Iris pigment epithelial cell (primary cell): ENCODE data around the gene GADD45B.
A peak's percentile ranks its signal among the peaks of the same experiment; 100 is the strongest.
"Not testable (repeated sequence)": the region's sequence is repeated elsewhere in the genome, so short reads cannot be mapped to it uniquely, and the experiment has no call there.

ENCODE experiments used
- DNase-seq: peaks from one replicate; pipeline ENCODE4 v3.0.0-alpha.2; 2011; ENCODE audit warnings: low read depth

The GADD45B gene

DNA sequence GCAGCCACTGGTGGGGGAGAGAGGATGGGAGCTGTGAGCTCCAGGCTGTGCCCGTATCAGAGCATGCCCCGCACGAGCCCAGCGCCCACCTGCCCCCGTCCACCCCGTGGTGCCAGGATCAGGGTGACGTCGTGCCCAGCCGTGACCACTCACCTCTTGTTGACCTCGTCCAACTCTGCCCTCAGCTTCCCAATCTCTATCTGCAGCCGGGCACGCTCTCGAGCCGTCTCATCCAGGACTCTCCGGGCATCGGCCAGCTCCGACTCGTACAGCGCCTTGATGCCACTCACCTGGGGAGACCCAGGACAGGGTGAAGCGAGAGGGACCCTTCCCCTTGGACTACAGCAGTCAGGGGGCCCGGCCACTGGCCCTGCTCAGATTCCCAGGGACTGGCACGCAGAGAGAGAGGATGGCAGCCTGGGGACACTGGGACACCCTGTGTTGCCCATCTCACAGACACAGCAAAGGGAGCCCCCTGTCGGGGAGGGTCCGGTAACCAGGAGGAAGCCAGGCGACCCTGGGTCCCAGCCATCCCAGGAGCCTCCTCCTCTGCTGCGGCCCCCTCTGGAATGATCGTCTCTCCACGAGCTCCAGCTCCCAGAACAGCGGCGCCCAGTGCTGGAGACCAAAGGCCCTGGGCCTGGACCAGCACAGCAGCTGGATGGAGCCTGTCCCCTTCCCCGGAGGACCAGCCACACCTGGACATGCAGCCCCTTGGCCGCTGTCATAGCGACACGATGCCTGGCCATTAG lies 31.5 kb upstream of the GADD45B start:
- no peak for DNase-seq

DNA sequence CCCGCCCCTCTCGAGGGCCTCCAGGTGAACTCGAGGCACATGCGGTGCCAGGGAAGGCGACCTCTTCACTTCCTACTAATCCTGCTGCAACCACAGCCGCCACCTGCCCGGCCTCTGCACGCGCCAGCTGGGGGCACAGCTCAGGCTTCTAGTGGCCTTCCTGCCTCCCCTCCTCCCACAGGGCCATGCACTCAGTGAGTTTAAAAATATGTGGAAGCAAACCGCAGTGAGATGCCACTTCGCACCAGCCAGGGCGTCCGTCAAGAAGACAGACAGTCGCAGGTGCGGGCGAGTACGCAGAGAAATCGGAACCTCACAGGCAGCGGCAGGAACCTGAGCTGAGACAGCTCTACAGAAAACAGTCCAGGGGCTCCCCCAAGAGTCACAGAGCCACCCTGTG lies 29.5 kb upstream of the GADD45B start:
- DNase-seq: no peak

DNA sequence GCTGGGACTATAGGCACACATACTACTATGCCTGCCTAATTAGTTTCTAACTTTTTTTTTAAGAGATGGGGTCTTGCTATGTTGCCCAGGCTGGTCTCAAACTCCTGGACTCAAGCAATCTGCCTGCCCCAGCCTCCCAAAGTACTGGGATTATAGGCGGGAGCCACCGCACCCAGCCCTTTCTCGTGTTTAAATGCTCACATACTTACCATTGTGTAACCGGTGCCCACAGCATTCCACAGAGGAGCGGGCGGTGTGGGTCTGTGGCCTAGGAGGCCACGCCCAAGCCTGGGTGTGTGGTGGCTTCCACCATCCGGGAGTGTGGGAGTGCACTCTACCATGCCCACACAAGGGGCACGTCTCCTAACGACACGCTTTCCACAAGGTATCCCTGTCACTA lies 26.9 kb upstream of the GADD45B start:
- peak; percentile 39 for DNase-seq

DNA sequence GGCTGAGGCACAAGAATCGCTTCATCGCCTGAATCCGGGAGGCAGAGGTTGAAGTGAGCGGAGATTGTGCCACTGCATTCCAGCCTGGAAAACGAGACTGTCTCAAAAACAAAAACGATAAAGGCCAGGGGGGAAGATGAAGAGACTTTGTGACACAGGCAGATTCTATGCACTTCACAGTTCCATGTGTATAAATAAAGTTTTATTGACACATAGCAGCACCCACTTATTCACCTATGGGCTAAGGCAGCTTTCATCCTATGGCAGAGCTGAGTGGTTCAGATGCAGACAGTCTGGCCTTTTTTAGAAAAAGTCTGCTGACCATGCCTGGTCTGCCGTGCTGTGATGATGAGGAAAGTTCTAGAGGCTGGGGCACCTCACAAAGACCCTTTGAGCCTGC lies 24.8 kb upstream of the GADD45B start:
- DNase-seq: no peak

DNA sequence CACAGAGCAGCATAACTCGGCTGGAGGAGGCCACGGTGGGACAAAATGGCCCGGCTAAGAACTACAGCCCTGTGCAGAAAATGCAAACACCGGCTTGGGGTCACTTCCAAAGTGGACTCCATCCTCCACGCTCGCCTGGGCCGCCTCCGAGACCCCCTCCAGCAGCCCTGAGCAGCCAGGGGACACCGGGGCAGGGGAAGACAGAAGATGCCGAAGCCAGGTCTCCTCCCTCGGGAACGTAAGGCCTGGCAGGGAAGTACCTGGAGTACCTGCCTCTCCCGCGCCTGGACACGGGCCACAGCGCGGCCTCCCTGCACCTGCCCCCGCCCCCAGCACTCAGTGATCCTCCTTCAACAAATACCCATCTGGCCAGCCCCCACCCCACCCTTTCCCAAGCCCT lies 24.2 kb upstream of the GADD45B start:
- no peak for DNase-seq

DNA sequence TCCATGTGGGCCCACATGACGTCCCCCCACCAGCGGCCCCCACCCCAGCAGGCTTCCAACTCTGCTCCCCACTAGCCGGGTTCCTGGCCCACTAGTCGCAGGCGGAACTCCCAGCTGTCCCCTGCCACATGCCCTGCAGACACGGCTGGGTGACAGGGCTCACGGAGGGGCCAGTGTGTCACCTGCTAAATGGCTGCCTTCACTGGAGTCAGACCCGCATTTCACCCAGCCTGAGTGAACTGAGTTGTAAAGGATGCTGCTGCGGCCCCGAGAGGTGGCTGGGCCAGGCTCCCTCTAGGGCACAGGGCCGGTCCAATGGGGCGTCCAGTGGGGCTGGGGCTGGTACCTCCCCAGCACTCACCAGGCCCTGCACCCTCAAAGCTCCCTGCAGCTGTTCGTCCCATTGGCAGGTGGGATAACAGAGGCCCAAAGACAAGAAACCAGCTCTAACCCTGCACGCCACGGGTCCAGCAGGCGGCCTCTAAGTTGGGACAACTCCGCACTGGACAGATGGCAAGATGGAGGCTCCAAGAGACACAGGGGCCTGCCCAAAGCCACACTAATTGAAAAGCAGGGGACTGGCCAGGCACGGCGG lies 22.4 kb upstream of the GADD45B start:
- no peak for DNase-seq

DNA sequence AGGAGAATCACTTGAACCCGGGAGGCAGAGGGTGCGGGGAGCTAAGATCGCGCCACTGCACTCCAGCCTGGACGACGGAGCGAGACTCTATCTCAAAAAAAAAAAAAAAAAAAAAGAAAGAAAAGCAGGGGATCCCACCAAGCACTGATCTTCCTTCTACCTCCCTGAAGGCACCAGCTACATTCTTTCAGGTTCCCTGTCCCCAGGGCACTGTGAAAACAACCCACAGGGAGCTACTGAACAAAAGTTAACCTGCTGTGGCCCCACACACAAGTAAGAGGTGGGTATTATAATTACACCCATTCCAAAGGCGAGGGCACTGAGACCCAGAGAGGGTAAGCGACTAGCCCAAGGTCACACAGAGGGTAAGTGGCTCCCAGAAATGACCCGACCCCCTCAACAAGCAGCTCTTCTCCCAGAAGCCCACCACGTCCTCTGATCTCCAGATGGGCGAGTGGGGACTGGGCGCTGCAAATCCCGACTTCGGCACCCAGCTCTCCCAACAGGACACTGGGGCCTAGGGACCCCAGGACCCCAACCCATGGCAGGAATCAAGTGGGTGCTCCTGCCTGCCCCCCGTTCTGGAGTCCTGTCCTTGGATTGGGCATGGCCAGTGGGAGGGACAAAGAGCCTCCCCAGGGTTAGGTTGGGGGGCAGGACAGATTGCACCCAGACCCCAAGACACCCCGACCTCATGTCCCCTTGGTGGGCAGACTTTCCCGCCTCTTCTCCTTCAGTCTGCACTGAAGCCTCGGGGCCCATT lies 21.5 kb upstream of the GADD45B start:
- DNase-seq: no peak

DNA sequence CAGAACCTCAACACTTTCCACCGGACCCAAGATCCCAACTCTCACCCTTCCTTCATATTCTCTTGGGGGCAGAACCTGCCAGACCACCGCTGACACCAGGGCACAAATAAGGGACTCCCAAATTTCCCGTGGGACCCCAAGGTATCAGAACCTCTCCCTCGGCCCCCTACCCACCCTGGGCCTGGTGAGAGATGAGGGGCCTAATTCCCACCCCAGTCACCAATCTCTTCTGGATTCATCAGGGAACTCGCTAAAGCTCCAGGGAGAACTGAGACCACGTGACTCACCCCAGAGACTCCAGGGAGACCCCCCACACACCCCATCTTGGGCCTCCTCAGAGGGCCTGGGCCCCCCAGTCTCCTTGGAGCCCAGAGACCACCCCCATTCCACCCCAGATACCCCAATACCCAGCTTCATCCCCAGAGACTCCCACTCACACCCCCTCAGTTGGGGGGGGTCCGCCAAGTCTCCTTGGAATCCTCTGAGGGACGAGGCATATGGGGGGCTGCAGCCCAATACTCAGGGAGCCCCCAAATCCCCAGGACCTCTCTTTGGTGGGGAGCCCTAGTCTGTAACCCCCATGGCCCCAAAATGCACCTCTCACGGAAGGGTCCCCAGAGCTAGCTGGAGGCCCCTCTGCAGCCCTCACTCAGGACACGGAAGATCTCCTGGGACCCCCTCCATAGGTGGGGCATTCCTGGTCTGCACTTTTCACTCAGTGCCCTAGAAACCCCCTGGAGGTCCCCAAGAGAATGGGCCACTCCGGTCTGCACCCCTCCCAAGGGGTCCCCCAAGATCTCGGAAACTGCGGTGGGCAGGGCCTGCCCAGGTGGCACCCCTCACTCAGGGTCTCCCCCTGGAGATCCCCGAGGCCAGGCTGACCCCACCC lies 20.7 kb upstream of the GADD45B start:
- DNase-seq: no peak

DNA sequence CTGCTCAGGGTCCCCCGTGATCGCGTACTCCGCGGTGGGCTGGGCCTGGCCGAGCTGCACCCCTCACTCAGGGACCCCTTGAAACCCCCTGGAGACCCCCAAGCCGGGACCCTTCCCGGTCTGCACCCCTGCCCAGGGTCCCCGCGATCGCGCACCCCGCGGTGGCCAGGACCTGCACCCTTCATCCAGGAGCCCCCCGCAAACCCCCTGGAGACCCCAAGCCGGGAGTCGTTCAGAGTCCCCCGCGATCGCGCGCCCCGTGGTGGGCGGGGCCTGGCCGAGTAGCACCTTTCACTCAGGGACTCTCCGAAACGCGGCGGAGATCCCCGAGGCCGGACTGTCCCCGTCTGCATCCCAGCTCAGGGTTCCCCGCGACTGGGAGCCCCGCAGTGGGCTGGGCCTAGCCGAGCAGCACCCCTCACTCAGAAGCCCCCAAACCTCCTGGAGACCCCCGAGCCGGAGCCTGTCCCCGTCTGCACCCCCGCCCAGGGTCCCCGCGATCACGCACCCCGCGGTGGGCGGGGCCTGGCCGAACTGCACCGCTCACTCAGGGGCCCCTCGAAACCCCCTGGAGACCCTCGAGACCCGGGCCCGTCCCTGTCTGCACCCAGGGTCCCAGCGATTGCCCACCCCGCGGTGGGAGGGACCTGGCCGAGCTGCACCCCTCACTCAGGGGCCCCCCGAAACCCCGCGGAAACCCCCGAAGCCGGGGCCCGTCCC lies 19.9 kb upstream of the GADD45B start:
- no peak for DNase-seq

DNA sequence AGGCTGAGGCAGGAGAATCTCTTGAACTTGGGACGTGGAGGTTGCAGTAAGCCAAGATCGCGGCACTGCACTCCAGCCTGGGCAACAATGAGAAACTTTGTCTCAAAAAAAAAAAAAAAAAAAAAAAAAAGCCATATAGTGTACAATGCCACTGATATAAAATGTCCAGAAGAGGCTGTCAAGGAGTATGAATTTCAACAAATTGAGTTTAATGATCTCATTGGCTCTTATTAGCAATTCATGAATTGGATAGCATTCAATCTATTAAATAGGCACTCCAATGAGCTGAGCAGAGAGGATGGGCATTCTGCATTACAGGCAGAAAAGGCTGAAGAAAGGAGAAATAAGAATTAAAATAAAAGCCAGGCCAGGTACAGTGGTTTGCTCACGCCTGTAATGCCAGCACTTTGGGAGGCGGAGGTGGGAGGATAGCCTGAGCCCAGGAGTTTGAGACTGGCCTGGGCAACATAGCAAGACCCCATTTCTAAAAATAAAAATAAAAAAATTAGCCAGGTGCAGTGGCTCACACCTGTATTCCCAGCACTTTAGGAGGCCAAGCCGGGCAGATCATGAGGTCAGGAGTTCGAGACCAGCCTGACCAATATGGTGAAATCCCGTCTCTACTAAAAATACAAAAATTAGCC lies 18.4 kb upstream of the GADD45B start:
- DNase-seq: no peak

DNA sequence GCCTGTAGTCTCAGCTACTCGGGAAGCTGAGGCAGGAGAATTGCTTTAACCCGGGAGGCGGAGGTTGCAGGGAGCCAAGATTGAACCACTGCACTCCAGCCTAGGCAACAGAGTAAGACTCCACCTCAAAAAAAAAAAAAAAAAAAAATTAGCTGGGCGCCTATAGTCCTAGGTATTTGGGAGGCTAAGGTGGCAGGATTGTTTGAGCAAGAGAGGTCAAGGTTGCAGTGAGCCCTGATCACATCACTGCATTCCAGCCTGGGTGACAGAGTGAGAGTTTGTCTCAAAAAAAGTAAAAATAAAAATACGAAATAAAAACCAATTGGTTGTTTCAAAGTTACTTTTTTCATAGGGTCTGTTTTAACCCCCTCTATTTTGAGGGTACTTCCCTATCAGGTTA lies 17.9 kb upstream of the GADD45B start:
- DNase-seq: no peak

DNA sequence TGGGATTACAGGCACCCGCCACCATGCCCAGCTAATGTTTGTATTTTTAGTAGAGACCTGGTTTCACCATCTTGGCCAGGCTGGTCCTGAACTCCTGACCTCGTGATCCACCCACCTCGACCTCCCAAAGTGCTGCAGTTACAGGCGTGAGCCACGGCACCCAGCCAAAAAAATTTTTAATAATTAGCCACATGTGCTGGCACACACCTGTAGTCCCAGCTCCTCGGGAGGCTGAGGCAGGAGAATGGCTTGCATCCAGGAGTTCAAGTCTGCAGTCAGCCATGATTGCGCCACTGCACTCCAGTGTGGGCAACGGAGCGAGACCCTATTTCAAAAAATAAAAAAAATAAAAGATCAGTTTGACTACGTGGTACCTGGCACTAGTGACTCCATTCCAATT lies 17.2 kb upstream of the GADD45B start:
- not testable (repeated sequence) for DNase-seq

DNA sequence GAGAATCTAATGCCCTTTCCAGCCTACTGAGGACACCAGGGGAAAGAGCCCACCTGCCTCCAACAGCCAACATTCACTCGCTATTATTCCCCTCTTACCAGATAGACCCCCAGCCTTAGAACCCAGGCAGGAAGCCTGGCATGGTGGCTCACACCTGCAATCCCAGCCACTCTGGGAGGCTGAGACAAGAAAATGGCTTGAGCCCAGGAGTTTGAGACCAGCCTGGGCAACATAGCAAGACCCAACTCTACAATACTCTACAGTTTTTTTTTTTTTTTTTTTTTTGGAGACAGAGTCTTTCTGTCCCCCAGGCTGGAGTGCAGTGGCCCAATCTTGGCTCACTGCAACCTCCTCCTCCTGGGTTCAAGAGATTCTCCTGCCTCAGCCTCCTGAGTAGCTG lies 15.7 kb upstream of the GADD45B start:
- no peak for DNase-seq

DNA sequence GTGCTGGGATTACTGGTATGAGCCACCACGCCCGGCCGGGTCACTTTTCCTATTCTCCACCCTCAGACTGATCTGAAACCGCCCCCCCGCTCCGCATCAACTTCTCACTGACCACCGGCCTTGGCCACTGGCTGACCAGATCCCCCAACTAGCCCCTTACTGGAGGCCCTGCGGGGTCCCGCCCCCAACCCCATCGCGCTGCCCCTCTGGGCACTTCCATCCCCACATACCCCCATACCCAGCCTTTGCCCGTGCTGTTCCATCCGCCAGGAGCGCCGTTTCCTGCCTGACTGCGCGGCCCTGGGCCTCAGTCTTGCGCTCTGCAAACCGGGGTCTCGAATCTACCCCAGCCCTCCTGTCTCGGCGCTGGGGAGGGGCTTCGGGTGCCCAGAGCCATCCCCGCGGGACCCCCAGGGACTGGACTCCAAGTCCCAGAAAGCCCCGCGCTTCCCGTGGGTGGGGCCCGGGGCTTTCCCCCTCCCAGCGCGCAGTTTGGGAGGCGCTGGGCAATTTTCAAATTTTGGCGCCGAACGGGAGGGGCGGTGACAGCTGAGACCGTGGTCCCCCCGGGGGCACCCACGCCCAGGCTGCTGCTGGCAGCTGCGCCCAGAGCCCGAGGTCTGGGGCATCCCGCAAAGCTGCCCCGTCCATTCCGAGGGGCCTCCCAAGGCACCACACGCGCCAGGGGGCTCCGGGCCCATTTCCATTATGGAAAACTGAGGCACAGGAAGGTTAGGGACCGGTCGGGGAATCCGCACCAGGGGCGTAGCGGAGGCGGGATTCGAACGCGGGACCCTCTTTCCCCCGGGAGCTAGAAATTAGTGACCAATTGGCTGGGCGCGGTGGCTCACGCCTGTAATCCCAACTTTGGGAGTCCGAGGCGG lies 13.9 kb upstream of the GADD45B start:
- DNase-seq: no peak

DNA sequence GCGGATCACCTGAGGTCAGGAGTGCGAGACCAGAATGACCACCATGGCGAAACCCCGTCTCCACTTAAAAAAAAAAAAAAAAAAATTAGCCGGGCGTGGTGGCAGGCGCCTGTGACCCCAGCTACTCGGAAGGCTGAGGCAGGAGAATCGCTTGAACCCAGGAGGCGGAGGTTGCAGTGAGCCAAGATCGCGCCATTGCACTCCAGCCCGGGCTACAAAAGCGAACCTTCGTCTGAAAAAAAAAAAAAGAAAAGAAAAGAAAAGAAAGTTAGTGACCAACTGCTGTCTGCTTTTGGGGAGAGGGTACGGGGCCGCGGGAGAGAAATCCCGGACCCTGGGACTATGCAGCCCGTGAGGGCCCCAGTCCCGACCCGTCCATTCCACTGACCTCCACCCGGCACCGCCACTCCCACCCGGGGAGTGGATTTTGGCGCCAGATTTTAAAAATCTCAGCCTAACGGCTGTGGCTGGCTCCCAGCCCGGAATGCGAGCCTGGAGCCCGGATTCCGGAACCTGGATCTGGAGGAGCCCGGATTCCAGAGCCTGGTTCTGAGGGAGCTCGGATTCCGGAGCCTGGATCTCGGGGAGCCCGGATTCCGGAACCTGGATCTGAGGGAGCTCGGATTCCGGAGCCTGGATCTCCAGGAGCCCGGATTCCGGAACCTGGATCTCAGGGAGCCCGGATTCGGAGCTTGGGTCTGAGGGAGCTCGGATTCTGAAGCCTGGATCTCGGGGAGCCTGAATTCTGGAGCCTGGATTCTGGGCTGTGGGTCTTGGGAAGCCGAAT lies 13.1 kb upstream of the GADD45B start:
- DNase-seq: peak; percentile 97

DNA sequence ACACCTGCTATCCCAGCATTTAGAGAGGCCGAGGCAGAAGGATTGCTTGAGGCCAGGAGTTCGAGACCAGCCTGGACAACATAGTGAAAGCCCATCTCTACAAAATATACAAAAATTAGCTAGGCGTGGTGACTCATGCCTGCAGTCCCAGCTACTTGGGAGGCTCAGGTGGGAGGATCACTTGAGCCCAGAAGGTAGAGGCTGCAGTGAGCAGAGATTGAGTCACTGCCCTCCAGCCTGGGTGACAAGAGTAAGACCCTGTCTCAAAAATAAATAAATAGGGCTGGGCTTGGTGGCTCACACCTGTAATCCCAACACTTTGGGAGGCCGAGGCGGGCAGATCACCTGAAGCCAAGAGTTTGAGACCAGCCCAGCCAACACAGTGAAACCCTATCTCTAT lies 12.2 kb upstream of the GADD45B start:
- not testable (repeated sequence) for DNase-seq

DNA sequence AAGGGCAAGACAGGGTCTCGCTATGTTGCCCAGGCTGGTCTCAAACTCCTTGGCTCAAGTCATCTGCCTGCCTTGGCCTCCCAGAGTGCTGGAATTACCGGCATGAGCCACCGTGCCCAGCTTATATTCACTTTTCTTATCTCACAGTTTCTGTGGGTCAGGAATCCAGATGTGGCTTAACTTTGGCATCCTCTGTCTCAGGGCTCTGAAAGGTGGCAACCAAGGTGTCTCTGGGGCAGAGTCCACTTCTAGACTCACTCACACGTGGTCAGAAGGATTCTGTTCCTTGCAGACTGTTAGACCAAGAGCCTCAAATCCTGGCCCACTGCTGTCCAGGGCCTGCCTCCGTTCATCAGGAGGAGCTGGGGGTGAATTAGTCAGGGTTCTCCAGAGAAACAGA lies 11.5 kb upstream of the GADD45B start:
- DNase-seq: no peak

DNA sequence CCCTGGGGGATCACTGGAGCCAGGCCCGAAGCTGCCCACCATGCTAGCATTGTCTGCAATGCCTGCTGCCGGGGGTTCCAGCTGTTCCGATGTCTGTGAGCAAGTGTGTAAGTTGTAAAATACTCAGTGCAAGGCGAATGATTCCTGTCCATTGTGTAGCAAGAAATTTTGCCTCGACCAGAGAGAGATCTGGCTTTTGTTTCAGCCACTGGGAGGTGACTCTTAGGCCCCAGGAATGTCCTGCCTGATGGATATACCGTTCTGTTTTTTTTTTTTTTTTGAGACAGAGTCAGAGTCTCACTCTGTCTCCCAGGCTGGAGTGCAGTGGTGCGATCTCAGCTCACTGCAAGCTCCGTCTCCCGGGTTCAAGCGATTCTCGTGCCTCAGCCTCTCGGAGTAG lies 7.3 kb upstream of the GADD45B start:
- DNase-seq: no peak
